Measurements from ENCODE around the gene THRB. TPM values are rescaled to one million over a fixed set of nuclear protein-coding genes. Genes with fewer than 3 reads are reported as not detected.

Gene THRB
- polyA plus RNA-seq, 2 of the 4 experiments (the other 2 are of a cell fraction): 2.0 to 2.3 TPM

DNA sequence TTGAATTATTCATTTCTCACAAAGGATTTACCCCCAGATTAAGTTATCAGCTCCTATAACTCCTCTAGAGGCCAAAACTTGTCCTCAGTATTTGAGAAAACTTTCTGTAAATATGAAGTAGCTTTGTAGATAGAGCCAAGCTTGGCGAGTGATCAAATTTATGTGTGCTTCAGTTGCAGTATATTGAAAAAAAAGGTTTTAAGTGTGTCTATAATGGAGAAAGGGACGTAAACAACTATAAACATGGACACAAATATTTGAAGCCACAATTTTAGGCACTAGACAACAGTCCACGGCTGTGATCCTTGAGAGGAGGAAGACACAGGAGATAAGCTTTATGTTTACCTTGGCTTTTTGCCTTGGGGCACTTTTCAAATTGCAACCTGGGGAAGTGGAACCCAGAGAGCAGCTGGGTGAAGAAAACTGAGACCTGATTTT, 118.7 kb downstream of the THRB start:
- no peak for TF ChIP-seq MAZ (IDR thresholded peaks at IDR 0.05; ENCODE audit: borderline replicate concordance, low read depth, low read length)
- TF ChIP-seq, protein P1, sequence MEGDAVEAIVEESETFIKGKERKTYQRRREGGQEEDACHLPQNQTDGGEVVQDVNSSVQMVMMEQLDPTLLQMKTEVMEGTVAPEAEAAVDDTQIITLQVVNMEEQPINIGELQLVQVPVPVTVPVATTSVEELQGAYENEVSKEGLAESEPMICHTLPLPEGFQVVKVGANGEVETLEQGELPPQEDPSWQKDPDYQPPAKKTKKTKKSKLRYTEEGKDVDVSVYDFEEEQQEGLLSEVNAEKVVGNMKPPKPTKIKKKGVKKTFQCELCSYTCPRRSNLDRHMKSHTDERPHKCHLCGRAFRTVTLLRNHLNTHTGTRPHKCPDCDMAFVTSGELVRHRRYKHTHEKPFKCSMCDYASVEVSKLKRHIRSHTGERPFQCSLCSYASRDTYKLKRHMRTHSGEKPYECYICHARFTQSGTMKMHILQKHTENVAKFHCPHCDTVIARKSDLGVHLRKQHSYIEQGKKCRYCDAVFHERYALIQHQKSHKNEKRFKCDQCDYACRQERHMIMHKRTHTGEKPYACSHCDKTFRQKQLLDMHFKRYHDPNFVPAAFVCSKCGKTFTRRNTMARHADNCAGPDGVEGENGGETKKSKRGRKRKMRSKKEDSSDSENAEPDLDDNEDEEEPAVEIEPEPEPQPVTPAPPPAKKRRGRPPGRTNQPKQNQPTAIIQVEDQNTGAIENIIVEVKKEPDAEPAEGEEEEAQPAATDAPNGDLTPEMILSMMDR (IDR thresholded peaks at IDR 0.05): no peak
- no peak for TF ChIP-seq RFX5 (IDR thresholded peaks at IDR 0.05)
- no peak for TF ChIP-seq ESRRA (IDR thresholded peaks at IDR 0.05; ENCODE audit: borderline replicate concordance, low read length)
- TF ChIP-seq POLR2A (IDR thresholded peaks at IDR 0.05; ENCODE audit: low read length): no peak
- ChIA-PET CTCF (interaction anchor here (0.9 to 2.0 kb wide), 5 partner anchors 11 to 122 kb away, joined by 3 to 8 read pairs (median 4); no protein-coding TSS in a partner anchor), POLR2A (no interaction called here)
- Histone ChIP-seq H3K9me3 (no peaks in the 10 kb centered on the region), H3K27ac (peak overlapping the region; percentile 28 to 42; a peak in 5 of 6 replicates), H3K4me1 (peaks cover 28% of the 10 kb centered on the region), H3K4me2 (peak overlapping the region; percentile 62), H3K4me3 (no peak overlapping the region)
- ATAC-seq (no peak), DNase-seq (ENCODE audit: low read depth in 1 of 2, low spot score in 1 of 2) (no peak), FAIRE-seq (no peak)
- 15% methylated on average over 3 of the region's 3 CpGs for WGBS (ENCODE audit: missing lambda C conversion rate)

- H3K27ac ChIP-seq: no peak overlapping the region
- ChIA-PET POLR2A (no interaction called here), CTCF (interaction anchor here (0.6 kb wide), 1 partner anchor 10 kb away, joined by 3 read pairs; no protein-coding TSS in a partner anchor)
- DNase-seq (ENCODE audit: low read depth in 1 of 2, low spot score in 1 of 2) (no peak), ATAC-seq (no peak), FAIRE-seq (no peak)
- H3K4me3 ChIP-seq: no peak overlapping the region
- peak overlapping the region; percentile 52 for H3K4me2 ChIP-seq
- TF ChIP-seq CHD4 (IDR thresholded peaks at IDR 0.05; ENCODE audit: borderline replicate concordance) (no peak), PBX3 (IDR thresholded peaks at IDR 0.05) (no peak), BCL3 (IDR thresholded peaks at IDR 0.05) (no peak)
- TF ChIP-seq, protein P1 (IDR thresholded peaks at IDR 0.05): no peak
- H3K9me3 ChIP-seq: no peaks in the 10 kb centered on the region
- WGBS (ENCODE audit: missing lambda C conversion rate): 15% methylated on average over 1 of the region's 1 CpG
- peaks cover 28% of the 10 kb centered on the region for H3K4me1 ChIP-seq
Observed at GRCh38 chr3:24374801-24375200, 119.8 kb downstream of the THRB start.

- DNase-seq (ENCODE audit: low read depth in 1 of 2, low spot score in 1 of 2): no peak
- ChIA-PET CTCF (interaction anchor here (1.2 kb wide), 1 partner anchor 10 kb away, joined by 3 read pairs; no protein-coding TSS in a partner anchor), POLR2A (no interaction called here)
- ATAC-seq: no peak
- no peak overlapping the region for H3K4me2 ChIP-seq
- H3K4me3 ChIP-seq: no peak overlapping the region
- no peak overlapping the region for H3K27ac ChIP-seq
- H3K9me3 ChIP-seq: no peaks in the 10 kb centered on the region
- TF ChIP-seq JUNB (IDR thresholded peaks at IDR 0.05) (no peak), NR3C1 (IDR thresholded peaks at IDR 0.05) (no peak), RAD21 (conservative IDR thresholded peaks at IDR 0.05 in 1 of 2, IDR thresholded peaks at IDR 0.05 in 1 of 2) (no peak), HEYL (CRISPR knock-in tag; IDR thresholded peaks at IDR 0.05) (no peak), HOXB5 (CRISPR knock-in tag; IDR thresholded peaks at IDR 0.05) (no peak), ZFP36 (IDR thresholded peaks at IDR 0.05; ENCODE audit: borderline replicate concordance, partially characterized antibody) (no peak), HOXA7 (CRISPR knock-in tag; IDR thresholded peaks at IDR 0.05) (no peak), JUN (IDR thresholded peaks at IDR 0.05) (no peak)
- TF ChIP-seq, protein P2, sequence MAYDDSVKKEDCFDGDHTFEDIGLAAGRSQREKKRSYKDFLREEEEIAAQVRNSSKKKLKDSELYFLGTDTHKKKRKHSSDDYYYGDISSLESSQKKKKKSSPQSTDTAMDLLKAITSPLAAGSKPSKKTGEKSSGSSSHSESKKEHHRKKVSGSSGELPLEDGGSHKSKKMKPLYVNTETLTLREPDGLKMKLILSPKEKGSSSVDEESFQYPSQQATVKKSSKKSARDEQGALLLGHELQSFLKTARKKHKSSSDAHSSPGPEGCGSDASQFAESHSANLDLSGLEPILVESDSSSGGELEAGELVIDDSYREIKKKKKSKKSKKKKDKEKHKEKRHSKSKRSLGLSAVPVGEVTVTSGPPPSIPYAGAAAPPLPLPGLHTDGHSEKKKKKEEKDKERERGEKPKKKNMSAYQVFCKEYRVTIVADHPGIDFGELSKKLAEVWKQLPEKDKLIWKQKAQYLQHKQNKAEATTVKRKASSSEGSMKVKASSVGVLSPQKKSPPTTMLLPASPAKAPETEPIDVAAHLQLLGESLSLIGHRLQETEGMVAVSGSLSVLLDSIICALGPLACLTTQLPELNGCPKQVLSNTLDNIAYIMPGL (CRISPR knock-in tag; IDR thresholded peaks at IDR 0.05; ENCODE audit: borderline replicate concordance): no peak
- TF ChIP-seq, protein P3, sequence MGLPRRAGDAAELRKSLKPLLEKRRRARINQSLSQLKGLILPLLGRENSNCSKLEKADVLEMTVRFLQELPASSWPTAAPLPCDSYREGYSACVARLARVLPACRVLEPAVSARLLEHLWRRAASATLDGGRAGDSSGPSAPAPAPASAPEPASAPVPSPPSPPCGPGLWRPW (IDR thresholded peaks at IDR 0.05): no peak
- FAIRE-seq: no peak
- 78% methylated on average over 9 of the region's 9 CpGs for WGBS (ENCODE audit: missing lambda C conversion rate)
- H3K4me1 ChIP-seq: peaks cover 28% of the 10 kb centered on the region
Observed at GRCh38 chr3:24373198-24373959, 121.3 kb downstream of the THRB start.
